NCI-H1930 (cell line): ENCODE measurements around the gene PASK.

Experiments
- DNase-seq, 2 experiments: peaks; one replicate each; lab custom pipeline; 2025; lab: John Stamatoyannopoulos, UW

The PASK gene

DNA sequence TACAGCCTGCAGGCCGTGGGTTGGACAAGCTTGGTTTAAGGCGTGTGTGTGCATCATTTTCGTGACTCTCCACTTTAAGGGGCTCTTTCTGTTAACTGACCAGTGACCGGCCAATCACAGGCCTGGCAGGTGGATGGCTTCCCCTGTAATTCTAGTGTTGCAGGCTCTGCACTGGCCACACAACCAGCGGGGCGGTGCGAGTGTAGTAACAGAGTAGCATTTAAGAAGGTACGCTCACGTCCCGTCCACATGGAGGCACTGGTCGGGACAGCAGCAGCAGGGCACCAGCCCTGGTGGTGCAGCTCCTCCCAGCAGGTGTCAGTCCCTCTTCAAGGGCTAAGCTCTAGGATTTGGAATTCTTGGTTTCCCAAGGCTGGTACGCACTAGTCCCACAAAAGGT, 31.2 kb upstream of the PASK start:
- no peak for DNase-seq

- no peak for DNase-seq
Observed at GRCh38 chr2:241179899-241180298, 30.6 kb upstream of the PASK start.

GRCh38 chr2:241178961-241179360, 29.7 kb upstream of the PASK start:
- DNase-seq = no peak

GRCh38 chr2:241177526-241178334, 28.5 kb upstream of the PASK start:
- no peak for DNase-seq

DNA sequence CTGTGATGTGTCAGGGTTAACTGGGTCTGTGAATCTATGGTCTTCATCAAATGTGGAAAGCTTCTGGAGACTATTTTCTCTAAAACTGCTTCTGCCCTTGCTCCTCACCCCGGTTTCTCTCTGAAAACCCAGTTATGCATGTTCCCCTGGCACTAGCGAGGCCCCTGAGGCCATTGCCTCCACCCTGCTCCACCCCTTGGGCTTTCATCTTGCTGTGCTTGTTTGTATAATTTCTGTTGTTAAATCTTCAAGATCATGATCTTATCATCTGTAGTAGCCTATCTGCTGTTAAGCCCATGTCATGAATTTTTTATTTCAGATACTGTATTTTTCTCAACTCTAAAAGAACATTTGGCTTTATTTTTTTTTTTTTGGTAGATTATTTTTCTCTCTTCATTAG, 24.3 kb upstream of the PASK start:
- DNase-seq = no peak

GRCh38 chr2:241168366-241168765, 19.1 kb upstream of the PASK start:
- no peak for DNase-seq

DNA sequence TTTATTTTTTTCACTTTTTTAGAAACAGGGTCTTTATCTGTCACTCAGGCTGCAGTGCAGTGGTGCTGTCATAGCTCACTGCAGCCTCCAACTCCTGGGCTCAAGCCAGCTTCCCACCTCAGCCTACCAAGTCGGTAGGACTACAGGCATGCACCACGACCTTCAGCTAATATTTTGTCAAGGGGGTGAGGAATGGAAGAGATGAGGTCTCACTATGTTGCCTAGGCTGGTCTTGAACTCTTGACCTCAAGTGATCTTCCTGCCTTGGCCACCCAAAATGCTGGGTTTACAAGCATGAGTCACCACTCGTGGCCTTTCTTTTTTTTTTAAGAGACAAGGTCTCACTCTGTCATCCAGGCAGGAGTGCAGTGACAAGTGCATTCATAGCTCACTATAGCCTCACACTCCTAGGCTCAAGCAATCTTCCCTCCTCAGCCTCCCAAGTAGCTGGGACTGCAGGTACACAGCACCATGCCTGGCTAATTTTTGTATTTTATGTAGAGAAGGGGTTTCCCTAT, 14.4 kb upstream of the PASK start:
- no peak for DNase-seq

DNA sequence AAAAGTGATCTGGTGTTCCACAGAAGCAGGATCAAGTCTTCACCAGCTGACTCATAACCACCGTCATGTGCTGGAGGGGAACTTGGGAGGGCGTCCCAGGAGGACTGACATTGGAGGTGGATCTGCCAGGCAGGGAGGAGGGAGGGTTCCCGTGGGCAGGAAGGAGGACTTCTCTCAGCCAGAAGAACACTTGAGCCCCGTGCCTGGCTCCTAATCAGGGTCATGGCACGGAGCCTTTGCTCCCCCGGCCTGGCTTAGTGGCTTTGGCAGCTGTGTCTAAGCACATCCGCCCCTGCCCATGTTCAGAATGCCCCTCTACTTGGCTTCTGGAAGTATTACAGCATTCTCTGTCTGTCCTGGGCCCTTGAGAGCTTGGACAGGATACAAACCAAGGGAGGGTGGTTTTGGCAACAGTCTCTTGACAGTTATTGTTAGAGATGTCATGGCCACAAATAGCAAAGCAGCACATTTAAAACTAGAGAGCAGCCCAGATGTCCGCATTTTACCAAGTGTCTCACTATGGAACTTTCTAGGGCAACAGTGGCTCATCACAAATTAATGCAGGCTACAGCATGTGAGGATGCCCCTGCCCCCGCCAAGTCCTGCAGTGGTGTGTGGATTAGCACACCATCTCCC, 12.5 kb upstream of the PASK start:
- no peak for DNase-seq

DNA sequence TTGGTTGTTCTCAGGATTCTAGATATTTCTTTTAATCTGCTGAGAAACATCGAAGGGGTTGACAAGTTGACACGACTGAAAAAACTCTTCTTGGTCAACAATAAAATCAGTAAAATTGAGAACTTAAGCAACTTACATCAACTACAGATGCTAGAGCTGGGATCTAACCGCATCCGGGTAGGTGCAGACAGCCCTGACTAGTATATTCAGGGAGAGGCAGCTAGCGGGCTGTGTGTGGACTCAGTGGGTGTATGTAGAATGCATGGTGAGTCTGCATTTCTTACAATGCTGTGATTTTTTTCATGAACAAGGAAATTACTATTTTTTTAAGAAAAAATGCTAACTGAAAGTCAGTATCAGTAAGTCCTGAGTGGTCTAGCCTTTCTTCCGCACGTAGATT, 11.0 kb upstream of the PASK start:
- no peak for DNase-seq

GRCh38 chr2:241159116-241159515, 9.8 kb upstream of the PASK start:
- no peak for DNase-seq

DNA sequence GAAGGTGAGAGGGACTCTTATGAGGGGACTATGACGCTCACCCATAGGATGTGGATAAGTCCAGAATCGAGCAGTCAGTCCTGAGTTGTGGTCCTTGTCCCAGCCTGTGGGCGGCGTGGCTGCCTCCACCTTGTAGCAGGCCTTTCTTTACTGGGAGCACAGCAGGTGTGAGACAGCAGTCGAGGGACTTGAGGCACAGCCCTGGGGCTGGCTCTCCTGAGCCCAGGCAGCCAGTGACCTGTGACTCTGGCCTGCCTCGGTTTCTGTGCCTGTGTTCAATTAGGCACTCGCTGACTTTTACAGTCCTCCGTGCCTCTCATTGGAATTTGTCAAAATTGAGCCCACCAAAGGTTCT, 9.3 kb upstream of the PASK start:
- DNase-seq = no peak

DNA sequence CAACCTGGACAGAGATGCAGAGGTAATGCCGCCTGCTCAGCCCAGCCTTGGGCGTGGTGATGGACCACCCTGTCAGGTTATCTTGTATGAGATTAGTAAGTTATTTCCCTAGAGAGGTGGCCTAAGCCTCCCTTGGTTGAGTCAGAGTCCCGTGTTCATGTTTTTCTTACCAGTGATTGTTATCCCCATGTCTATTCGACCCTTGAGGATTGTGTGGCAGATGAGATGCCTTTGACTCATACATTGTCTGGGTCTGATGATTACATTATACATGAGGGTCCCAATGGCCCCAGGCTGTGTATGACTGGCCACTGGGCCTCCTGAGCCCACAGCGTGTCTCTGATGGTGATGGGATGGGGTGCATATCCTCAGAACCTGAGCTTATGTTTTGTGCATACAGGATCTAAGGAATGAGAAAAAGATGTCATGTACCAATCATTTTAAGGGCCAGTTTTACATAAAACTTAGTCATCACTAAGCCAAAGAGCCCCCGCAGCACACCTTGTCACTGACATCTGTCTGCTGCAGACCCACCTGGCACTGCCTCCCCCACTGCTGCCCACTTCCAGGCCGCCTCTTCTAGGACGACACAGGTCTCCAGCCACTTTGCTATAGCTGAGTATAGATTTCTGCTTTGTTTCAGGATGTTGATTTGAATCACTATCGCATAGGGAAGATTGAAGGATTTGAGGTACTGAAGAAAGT, 8.7 kb upstream of the PASK start:
- DNase-seq = no peak

GRCh38 chr2:241156971-241157441, 7.7 kb upstream of the PASK start:
- no peak for DNase-seq

GRCh38 chr2:241155936-241156335, 6.7 kb upstream of the PASK start:
- no peak for DNase-seq

DNA sequence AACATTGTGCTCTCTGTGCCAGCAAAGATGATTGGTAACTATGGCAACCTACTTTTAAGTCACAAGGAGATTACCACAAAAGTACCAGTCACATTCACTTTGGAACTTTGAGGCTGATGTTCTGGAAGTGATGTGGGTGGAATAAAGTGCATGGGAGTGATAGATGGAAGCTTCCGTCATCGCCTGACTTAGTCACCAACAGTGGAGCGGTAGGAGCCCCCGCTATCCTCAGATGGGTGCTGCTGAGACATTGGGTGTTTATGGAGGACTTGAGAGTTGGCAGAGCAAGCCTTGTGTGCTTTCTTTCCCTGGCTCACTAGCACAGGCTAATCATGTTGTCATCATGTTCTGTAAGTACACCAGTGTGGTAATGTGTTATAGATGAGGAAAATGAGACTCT, 5.6 kb upstream of the PASK start:
- DNase-seq = no peak

GRCh38 chr2:241153616-241154015, 4.3 kb upstream of the PASK start:
- no peak for DNase-seq

DNA sequence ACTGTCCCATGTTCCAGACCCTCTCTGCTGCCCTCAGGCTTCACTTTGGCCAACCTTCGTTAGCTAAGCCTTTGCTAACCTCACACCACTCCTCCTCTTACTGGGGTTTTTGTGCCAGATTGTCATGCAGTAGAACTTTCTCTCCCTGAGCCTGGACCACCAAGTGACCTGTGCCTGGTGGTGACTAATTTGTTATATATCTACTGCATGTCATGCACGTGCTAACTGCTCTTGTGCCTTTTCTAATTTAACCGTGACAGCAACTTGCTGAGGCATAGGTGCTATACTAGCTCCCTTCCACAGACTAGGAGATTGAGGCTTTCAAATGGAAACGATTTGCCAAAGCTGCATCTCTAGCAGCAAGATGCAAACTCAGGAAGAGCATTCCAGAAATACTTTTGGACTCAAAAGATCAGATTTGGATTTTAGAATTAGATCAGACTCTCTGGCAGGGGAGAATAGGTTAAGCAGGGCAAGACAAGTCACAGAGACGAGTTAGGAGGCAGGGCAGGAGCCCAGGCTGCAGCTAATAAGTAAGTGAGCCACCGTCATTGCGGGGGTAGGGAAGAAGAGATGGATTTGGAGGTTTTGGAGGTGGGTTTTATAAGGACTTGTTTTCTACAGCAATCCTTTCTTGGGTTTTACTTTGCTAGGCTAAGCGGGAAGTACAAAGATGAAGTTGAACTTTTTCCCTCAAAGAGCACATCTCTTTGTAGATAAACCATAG, 2.8 kb upstream of the PASK start:
- DNase-seq = no peak

- DNase-seq = no peak
Observed at GRCh38 chr2:241150660-241151530, 1.6 kb upstream of the PASK start.

DNA sequence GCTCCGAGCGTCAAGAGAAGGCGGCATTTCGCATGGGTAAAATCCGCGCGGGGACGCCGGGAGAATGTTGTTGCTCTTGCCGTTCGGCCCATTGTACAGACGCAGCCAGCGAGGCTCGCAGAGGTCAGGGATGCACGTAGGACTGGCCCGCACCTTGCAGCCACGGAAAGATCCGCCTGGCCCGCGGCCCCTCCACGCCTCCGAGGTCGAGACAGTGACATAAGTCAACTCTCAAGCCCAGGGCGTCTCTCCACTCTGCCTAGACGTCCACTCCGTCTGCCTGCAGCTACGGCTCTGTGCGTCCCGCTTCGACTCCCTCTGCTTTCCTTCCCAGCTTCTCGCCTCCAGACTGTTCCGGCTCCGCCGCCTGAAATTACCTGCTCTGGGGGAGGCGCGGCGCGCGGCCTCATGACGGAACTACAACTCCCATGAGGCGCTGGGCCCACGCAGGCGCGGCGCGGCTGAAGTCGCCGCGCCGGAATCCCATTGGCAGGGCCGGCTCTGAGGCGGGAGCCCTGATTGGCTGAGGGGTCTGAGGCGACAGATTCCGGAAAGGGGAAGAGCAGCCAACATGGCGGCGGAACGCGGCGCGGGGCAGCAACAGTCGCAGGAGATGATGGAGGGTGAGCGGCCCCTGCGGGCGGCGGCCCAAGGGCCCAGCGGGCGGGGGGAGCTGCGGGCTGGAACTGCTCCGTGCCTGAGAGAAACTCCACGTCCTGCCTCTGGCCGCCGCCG, 820 bp upstream of the PASK start, which contains the start of gene PPP1R7:
TSS of gene PPP1R7 (plus strand) at position 543 of the 735 bp plus-strand sequence. CDS start at position 572, 29 bp downstream.
- DNase-seq = peak; percentile 92 to 96

GRCh38 chr2:241149675-241149924, 328 bp upstream of the PASK start:
- DNase-seq = no peak

DNA sequence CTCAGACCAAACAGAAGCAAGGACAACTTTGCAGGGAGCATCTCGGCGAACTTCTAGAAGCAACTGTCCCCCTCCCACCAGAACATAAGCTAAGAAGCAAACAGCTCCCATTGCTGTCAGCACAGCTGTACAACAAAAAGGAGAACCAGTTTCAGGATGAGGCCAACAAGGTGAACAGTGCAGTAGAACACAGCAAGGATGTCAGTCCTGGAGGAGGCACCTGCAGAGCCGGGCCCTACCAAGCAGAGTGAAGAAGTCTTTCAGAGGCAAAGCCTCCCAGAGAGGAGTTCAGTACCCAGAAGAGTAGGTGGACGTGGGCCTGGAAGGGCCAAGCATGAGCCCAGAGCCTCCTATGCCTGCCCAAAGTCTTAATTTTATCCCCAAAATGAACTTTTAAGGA, 1.0 kb downstream of the PASK start:
- DNase-seq = no peak
